Activated B cell treated with CpG ODN at 0.5 μM for 24 hours (primary cell): ENCODE data around the gene GNPTAB. TPM values are rescaled to one million over a fixed set of nuclear protein-coding genes. Genes with fewer than 3 reads are reported as not detected.

Experiments used
- ATAC-seq: fragments of 200-7000 bp; cut with Tn5 transposase; one replicate; pipeline ENCODE4 v1.10.0; 2021; ENCODE audit warnings: low read depth, mild to moderate bottlenecking, moderate library complexity
- CTCF ChIA-PET: fragments of 350-600 bp; sonication (Branson Sonifier 250); formaldehyde crosslinking; loops from one replicate; lab custom pipeline; 2021; ENCODE audit warnings: antibody characterized with exemption; lab: Charles Lee
- POLR2A ChIA-PET: fragments of 350-600 bp; sonication (Branson Sonifier 250); formaldehyde crosslinking; loops from one replicate; lab custom pipeline; 2021; ENCODE audit warnings: antibody characterized with exemption; lab: Charles Lee
- DNase-seq: peaks from one replicate; pipeline ENCODE4 v3.0.0; 2022
- H3K27ac Mint-ChIP-seq: one replicate; pipeline ENCODE4 v1.8.0; 2020; ENCODE audit warnings: mixed read lengths
- H3K27me3 Mint-ChIP-seq: one replicate; pipeline ENCODE4 v1.8.0; 2021; ENCODE audit warnings: mixed read lengths
- H3K36me3 Mint-ChIP-seq: one replicate; pipeline ENCODE4 v1.8.0; 2021; ENCODE audit warnings: low read depth, mixed read lengths
- H3K4me1 Mint-ChIP-seq: one replicate; pipeline ENCODE4 v1.8.0; 2021; ENCODE audit warnings: mixed read lengths
- H3K4me3 Mint-ChIP-seq: one replicate; pipeline ENCODE4 v1.8.0; 2020; ENCODE audit warnings: mild to moderate bottlenecking, mixed read lengths
- H3K9me3 Mint-ChIP-seq: one replicate; pipeline ENCODE4 v1.8.0; 2020; ENCODE audit warnings: mixed read lengths
- intact Hi-C: fragments of 100-400 bp; cut with micrococcal nuclease; formaldehyde crosslinking; loops from one replicate; pipeline ENCODE4 v1.15.1; 2024
- total RNA-seq: library from RNA; stranded (reverse); gene quantifications from 2 replicates; pipeline ENCODE4 v1.2.3, GENCODE V29; 2022
- TF ChIP-seq, protein P1 (sequence below): fragments of 200-600 bp; IDR thresholded peaks from one replicate; pipeline ENCODE4 v1.8.0; 2022; ENCODE audit warnings: antibody characterized with exemption, mild to moderate bottlenecking

GNPTAB gene
- total RNA-seq, 1 donor from 2014 or later, result 41.8 TPM

DNA sequence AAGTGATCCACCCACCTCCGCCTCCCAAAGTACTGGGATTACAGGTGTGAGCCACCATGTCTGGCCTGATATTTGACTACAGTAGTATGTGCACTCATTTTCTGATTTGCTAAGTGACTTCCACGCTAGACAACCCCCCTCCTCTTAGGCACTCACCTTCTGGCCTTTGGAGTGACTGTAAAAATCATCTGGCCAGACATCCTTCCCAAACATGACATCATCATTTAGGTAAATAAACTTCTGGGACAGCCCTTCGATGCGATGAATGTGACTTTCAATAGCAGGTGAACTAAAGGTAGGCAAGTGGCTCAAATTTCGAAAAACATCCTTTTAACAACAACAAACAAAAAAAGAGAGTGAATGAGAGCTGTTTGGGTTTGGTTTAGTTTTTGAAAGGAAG, 60.9 kb downstream of the GNPTAB start:
- Mint-ChIP-seq H3K4me3 (no peak overlapping the region), H3K27ac (no peak overlapping the region), H3K27me3 (no peaks in the 10 kb centered on the region), H3K4me1 (no peaks in the 10 kb centered on the region), H3K9me3 (no peaks in the 10 kb centered on the region), H3K36me3 (peaks cover 57% of the 10 kb centered on the region)
- TF ChIP-seq, protein P1, sequence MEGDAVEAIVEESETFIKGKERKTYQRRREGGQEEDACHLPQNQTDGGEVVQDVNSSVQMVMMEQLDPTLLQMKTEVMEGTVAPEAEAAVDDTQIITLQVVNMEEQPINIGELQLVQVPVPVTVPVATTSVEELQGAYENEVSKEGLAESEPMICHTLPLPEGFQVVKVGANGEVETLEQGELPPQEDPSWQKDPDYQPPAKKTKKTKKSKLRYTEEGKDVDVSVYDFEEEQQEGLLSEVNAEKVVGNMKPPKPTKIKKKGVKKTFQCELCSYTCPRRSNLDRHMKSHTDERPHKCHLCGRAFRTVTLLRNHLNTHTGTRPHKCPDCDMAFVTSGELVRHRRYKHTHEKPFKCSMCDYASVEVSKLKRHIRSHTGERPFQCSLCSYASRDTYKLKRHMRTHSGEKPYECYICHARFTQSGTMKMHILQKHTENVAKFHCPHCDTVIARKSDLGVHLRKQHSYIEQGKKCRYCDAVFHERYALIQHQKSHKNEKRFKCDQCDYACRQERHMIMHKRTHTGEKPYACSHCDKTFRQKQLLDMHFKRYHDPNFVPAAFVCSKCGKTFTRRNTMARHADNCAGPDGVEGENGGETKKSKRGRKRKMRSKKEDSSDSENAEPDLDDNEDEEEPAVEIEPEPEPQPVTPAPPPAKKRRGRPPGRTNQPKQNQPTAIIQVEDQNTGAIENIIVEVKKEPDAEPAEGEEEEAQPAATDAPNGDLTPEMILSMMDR, result no peak
- DNase-seq (no peak), ATAC-seq (no peak)
- ChIA-PET POLR2A (no interaction called here), CTCF (interaction anchor here (1.9 kb wide), 1 partner anchor 10 kb away, joined by 5 read pairs; no protein-coding TSS in a partner anchor)
- intact Hi-C loops, result loop anchor here (5.0 to 10.0 kb wide), 3 partner anchors 167 to 295 kb away; partner anchors contain the start of gene WASHC3

DNA sequence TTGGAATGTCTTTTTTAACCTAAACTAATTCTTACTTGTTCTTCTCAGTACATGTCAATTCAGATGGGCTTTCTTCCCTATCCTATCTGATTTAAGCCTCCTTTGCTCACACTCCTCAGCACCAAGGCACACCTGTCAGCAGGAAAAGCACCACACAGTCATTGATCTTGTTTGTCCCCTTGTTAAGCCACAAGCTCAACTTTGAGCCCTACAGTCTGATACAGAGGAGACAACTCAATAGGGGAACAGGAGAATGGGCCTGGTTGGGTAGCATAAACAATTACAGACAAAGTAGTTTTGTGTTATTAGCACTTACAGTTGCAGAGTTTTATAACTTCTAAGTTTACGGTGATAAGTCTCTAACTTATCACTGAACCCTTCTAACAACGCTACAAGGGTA, 62.0 kb downstream of the GNPTAB start:
- peaks cover 65% of the 10 kb centered on the region for H3K36me3 Mint-ChIP-seq
- ChIA-PET CTCF (interaction anchor here (1.0 to 2.3 kb wide), 4 partner anchors 9 to 354 kb away, joined by 3 to 9 read pairs (median 4); no protein-coding TSS in a partner anchor), POLR2A (no interaction called here)
- DNase-seq (no peak), ATAC-seq (no peak)
- no peak overlapping the region for H3K4me3 Mint-ChIP-seq
- H3K4me1 Mint-ChIP-seq, result no peaks in the 10 kb centered on the region
- no peak overlapping the region for H3K27ac Mint-ChIP-seq
- no peaks in the 10 kb centered on the region for H3K9me3 Mint-ChIP-seq
- no peaks in the 10 kb centered on the region for H3K27me3 Mint-ChIP-seq
- intact Hi-C loops, result no loop called here
- TF ChIP-seq, protein P1, result no peak

DNA sequence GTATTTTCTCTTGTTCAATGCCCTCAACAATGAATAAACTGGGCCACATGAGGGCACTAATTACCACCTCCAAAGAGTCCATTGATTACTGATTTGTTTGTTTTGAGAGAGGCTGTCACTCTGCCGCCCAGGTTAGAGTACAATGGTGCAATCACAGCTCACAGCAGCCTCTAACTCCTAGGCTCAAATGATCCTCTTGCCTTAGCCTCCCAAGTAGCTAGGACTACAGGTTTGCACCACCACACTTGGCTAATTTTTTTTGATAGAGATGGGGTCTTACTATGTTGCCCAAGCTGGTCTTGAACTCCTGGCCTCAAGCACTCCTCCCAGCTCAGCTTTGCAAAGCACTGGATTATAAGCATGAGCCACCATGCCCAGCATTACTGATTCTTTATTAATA, 63.2 kb downstream of the GNPTAB start:
- no peak for ATAC-seq
- intact Hi-C loops, result no loop called here
- POLR2A ChIA-PET, result no interaction called here
- Mint-ChIP-seq H3K4me1 (peaks cover 5% of the 10 kb centered on the region), H3K27me3 (no peaks in the 10 kb centered on the region), H3K4me3 (no peak overlapping the region), H3K27ac (no peak overlapping the region), H3K9me3 (no peaks in the 10 kb centered on the region), H3K36me3 (peaks cover 63% of the 10 kb centered on the region)
- no peak for DNase-seq
- TF ChIP-seq, protein P1, result no peak
- CTCF ChIA-PET, result interaction anchor here (2.3 kb wide), 1 partner anchor 73 kb away, joined by 9 read pairs; no protein-coding TSS in a partner anchor

DNA sequence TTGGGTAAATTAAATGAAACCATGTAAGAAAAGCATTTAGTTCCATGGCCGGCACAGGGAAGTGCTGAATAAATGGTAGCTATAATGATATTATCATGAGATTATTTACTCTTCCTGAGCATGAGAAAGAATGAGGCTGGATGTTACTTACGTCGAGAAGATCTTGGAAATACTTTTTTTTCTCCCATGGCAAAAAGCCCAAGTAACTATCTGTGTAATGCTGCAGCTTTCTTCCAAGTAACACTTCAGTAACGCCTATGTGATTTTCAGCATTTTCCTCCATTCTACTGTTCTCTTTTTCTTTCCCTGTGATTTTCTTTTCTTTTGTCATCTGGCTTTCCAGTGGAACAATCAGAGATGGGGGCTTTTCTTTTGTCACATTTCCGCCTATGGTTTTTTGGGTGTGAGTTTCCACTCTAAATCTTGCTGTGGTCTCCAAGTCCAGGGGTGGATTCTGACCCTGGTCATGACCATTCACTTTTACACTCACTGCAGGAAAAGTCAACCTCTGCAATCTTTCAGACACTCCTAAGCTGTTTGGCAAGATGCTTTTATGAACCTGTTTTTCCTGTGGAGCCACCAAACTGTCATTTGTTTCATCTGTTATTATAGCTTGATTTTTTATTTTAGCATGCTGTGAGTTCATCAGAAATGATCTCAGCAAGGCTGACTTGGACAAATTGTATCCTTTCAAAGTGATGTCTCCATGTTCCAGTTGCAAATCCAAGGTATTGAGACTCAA, 66.5 kb downstream of the GNPTAB start:
- H3K27ac Mint-ChIP-seq, result no peak overlapping the region
- intact Hi-C loops, result no loop called here
- TF ChIP-seq, protein P1, result no peak
- peaks cover 18% of the 10 kb centered on the region for H3K4me1 Mint-ChIP-seq
- ATAC-seq (no peak), DNase-seq (no peak)
- H3K36me3 Mint-ChIP-seq, result peaks cover 54% of the 10 kb centered on the region
- no peaks in the 10 kb centered on the region for H3K9me3 Mint-ChIP-seq
- H3K27me3 Mint-ChIP-seq, result no peaks in the 10 kb centered on the region
- CTCF ChIA-PET, result interaction anchor here (0.9 to 1.4 kb wide), 2 partner anchors 76 to 195 kb away, joined by 3 to 4 read pairs; no protein-coding TSS in a partner anchor
- no peak overlapping the region for H3K4me3 Mint-ChIP-seq
- POLR2A ChIA-PET, result interaction anchor here (0.5 kb wide), 1 partner anchor 187 kb away, joined by 3 read pairs; no protein-coding TSS in a partner anchor

DNA sequence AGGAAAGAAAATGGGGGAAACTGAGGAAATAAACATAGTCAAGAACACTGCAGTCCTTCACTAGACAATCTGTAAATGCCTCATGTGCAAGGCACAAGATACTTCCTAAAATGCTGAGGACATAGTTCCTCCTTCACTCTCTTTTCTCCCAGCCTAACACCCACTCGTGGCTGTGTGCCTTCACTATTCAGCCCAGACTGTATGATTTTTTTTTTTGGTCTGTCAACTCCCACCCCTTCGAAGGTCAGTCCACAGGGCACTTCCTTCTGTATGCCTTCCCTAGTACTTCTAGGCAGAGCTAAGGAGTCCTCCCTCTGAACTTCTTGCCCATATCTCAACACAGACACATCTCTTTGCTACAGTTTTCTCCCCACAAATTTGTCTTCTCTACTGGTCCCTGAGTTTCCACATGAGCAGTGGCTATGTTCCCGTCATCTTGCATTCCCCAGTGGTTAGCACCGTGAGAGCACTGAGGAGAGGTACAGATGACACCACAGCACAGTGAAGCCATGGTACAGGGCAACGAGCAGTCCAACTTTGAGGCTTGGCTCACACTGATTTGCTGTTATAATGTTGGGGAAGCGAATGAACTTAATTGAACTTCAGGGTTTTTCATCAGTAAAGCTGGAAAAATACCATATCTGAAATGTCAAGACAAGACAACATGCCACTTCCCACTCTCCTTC, 67.4 kb downstream of the GNPTAB start:
- CTCF ChIA-PET, result interaction anchor here (0.9 to 1.4 kb wide), 2 partner anchors 77 to 194 kb away, joined by 3 to 4 read pairs; no protein-coding TSS in a partner anchor

More for the DNA sequence above, 67.4 kb downstream of the GNPTAB start:
- POLR2A ChIA-PET, result no interaction called here
- DNase-seq (no peak), ATAC-seq (no peak)
- intact Hi-C loops, result no loop called here
- no peaks in the 10 kb centered on the region for H3K9me3 Mint-ChIP-seq
- H3K27me3 Mint-ChIP-seq, result no peaks in the 10 kb centered on the region
- H3K4me3 Mint-ChIP-seq, result no peak overlapping the region
- peak overlapping the region; percentile 24 for H3K27ac Mint-ChIP-seq
- peaks cover 18% of the 10 kb centered on the region for H3K4me1 Mint-ChIP-seq
- peaks cover 54% of the 10 kb centered on the region for H3K36me3 Mint-ChIP-seq
- TF ChIP-seq, protein P1, result no peak
